GM12874 (cell line): ENCODE results near the gene MRPL19.
A peak's percentile ranks its signal among the peaks of the same experiment; 100 is the strongest.

ENCODE experiments used
- TF ChIP-seq, protein P1 (sequence below): IDR thresholded peaks from 2 replicates; pipeline ENCODE4 v1.5.1; 2011; ENCODE audit warnings: low read depth, mild to moderate bottlenecking, control low read depth, low read length, moderate library complexity; ENCODE audit not compliant: insufficient read depth

Gene MRPL19

DNA sequence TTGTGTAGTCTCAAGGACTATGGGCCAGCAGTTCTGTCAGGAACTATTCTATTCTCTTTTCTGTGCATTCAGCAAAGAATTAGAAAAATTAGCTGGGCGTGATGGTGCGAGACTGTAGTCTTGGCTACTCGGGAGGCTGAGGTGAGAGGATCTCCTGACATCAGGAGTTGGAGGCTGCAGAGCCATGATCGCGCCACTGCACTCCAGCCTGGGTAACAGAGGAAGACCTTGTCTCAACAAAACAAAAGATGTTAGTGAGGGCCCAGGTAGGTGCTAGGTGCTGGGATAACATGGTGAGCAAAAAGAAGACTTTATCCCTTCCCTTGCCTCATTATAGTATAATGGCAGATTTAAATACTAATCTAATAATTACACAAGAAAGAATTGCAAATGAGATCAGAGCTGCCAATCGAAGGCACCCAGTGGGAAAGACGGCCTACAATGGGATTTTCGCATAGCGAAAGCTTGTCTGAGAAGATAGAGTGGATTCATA is 447 bp upstream of the MRPL19 start:
- TF ChIP-seq, protein P1, sequence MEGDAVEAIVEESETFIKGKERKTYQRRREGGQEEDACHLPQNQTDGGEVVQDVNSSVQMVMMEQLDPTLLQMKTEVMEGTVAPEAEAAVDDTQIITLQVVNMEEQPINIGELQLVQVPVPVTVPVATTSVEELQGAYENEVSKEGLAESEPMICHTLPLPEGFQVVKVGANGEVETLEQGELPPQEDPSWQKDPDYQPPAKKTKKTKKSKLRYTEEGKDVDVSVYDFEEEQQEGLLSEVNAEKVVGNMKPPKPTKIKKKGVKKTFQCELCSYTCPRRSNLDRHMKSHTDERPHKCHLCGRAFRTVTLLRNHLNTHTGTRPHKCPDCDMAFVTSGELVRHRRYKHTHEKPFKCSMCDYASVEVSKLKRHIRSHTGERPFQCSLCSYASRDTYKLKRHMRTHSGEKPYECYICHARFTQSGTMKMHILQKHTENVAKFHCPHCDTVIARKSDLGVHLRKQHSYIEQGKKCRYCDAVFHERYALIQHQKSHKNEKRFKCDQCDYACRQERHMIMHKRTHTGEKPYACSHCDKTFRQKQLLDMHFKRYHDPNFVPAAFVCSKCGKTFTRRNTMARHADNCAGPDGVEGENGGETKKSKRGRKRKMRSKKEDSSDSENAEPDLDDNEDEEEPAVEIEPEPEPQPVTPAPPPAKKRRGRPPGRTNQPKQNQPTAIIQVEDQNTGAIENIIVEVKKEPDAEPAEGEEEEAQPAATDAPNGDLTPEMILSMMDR = no peak

DNA sequence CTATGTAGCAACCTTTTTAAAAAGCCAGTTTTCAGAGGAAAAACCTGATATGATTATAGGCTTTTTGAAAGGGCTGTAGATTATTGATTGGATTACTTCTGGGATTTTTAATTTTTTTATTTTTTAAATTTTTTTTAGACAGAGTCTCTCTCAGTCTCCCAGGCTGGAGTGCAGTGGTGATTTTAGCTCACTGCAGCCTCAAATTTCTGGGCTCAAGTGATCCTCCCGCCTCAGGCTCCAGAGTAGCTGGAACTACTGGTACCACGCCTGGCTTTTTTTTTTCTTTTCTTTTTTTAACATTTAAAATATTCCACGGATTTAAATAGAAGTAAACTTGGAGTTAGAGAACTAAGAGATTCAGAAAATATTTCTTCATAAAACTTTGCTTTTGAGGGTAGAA is 1.2 kb downstream of the MRPL19 start:
- TF ChIP-seq, protein P1 = no peak

DNA sequence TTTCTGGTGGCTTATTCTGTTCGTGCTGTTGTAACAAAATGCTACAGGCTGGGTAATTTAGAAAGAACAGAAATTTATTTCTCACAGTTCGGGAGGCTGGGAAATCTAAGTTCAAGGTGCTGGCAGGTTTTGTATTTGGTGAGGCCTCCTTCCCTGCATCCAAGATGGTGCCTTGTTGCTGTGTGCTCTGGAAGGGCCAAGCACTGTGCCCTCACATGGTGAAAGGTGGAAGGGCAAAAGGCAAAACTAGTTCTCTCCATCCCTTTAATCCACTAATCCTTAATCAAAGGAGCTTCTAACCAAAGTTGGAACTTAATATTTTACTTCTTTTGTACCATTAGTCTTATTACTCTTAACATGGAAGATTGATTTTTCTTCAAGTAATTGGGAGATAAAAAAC is 7.4 kb downstream of the MRPL19 start:
- TF ChIP-seq, protein P1 = 0 out of 2 replicates have a peak, but pooled peaks have one; percentile 1

DNA sequence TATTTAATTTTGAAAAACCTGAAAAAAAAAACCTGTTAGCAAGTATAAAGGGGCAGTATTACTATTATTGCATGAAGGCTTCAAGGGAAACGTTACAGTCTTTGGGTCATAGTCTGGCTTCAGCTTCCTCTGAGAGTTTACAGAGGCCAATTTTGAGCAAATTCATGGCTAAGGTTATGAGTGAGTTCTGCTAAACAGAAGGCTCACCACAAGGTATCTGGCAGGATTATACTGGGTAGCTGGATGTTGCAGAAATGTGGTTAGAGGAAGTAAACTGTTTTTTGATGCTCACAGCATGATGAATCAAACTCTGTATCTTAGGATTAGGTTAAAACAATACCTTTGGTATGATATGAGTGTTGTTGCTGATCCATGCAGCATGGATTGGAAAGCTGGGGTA is 9.3 kb downstream of the MRPL19 start:
- TF ChIP-seq, protein P1 = no peak

DNA sequence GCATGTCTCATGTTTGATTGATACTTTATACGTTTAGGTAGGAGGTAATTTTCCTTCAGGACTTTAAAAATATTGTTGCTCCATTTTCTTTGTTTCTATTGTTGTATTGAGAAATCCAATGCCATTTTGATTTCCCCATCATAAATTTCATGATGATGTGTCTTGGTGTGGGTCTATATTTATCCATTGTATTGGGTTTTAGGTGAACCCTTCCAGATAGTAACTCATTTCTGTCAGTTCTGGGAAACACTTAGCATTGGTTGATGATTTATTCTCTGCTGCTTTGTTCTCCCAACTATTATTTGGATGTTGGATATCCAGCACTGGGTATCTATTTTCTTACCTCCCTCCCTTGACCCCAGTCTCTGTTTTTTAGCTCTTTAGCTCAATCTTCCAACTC is 10.0 kb downstream of the MRPL19 start:
- TF ChIP-seq, protein P1 = no peak

DNA sequence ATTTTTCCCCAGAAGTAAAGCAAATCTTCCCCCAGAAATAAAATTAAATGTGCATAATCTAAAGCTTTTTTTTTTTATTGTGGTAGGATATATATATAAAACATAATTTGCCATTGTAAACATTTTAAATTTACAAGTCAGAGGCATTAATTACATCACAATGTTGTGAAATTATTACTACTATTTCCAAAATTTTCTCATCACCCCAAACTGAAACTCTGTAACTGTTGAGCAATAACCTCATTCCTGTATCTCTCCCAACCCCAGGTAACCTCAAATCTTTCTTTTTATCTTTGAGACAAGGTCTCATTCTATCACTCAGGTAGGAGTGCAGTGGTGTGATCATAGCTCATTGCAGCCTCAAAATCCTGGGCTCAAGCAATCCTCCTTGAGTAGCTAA is 11.2 kb downstream of the MRPL19 start:
- TF ChIP-seq, protein P1 = no peak

DNA sequence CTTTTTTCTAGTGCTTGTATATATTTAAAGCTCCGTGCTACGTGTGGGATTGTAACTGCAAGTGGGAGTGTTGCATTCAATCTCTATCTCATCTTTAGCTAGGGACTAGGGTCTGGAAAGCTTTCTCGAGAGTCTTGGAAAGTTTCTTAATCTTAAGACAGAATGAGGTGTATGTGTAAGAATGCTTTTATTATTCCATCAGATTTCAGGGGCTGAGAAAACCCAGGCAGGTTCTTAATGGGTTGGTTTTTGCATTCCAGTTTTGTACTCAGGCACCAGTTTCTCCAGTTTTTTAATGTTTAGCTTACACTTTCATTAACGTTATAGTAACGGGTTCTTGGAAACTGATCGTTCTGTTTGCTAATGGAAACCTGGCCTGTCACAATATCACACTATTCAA is 20.3 kb downstream of the MRPL19 start:
- TF ChIP-seq, protein P1 = no peak
